Measurements from ENCODE around the gene HAUS3.
"Not testable (repeated sequence)": the region's sequence is repeated elsewhere in the genome, so short reads cannot be mapped to it uniquely, and the experiment has no call there.

HAUS3 gene

DNA sequence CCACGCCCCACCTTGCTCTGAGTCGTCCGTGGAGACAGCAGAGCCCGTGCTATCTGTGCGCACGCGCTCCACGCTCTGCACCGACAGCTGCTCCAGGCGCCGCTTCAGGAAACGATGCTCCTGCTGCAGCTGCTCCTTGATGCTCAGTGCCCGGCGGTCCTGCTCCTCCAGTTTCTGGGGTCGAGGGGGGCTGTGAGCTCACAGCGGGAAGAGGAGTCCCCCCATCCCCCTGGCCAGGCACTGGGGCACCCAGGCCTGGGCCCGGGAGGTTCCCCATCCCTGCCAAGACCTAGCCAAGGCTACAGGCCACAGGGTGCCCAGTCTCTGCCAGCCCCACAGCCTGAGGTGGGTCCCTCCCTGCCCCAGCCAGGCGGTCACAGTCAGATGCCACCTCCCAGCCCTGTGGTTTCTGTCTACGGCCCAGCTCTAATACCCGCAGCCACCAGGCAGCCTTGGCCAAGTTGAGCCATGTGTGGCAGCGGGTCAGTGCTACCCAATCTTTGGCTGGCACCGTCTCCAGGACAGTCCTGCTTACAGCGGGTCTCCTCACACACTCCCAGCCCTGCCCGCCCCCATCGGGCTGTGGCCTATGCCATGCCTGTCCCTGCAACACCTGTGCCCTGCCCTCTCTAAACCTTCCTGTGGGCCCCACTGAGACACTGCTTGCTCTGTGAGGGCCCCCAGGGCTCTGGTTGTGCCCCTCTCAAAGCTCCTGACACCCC lies 9.3 kb upstream of the HAUS3 start:
- peak in 1 of 2 donors; percentile 1 for DNase-seq

DNA sequence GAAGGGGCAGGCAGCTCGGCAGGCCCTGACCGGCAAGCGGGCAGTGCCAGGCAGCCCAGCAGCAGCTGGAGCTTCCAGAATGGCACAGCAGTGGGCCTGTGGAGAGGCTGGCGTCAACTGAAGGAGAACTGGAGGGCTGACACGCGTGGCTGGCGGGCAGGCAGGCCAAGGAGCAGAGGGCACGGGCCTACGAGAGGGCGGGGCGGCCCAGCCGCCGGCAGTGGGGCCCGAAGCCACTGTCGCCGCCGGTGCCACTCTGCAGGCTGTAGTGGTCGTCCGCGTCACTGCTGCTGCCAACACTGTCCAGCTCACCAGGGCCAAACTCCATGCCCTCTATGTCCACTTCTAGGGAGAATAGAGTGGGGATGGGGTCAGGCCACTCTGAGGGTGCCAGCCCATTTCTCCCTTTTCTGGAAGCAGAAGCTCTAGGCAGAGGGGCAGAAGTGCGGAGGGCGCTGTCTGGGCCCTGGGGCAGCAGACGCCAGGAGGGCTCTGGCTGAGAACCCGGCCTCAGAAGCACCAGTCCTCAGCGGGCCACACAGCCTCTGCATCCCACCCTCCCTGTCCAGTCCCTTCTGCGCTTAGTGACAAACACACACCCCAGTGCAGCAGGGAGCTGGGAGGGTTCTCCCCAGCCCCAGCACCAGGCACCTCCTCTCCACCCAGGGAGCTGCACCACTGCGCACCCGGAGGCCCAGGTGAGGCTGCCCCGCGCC lies 8.6 kb upstream of the HAUS3 start:
- peak in 1 of 2 donors; percentile 1 for DNase-seq

- DNase-seq = no peak
These were observed 7.8 kb upstream of the HAUS3 start for GRCh38 chr4:2249526-2250356.

DNA sequence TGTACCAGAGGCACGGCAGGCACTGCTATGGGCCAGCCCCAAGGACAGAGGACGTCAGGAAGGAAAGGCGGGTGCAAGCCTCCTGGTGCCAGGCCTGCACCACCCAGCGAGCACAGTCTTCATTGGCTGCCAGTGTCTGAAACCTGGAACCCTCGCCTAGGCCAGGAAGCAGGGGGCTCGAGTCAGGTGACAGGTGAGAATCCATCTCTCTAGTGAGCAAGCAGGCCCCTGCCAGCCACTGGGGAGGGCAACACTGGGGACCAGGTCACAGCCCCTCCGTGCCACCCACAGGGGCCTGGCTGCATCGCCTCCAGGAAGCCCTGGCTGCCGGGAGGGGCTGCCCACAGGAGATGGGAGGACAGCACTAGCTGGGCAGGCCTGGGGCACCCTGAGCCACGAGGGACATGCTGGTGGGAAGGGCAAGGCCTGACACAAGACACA lies 6.9 kb upstream of the HAUS3 start:
- DNase-seq = no peak

GRCh38 chr4:2248044-2248780 lies 6.3 kb upstream of the HAUS3 start:
- DNase-seq = no peak

DNA sequence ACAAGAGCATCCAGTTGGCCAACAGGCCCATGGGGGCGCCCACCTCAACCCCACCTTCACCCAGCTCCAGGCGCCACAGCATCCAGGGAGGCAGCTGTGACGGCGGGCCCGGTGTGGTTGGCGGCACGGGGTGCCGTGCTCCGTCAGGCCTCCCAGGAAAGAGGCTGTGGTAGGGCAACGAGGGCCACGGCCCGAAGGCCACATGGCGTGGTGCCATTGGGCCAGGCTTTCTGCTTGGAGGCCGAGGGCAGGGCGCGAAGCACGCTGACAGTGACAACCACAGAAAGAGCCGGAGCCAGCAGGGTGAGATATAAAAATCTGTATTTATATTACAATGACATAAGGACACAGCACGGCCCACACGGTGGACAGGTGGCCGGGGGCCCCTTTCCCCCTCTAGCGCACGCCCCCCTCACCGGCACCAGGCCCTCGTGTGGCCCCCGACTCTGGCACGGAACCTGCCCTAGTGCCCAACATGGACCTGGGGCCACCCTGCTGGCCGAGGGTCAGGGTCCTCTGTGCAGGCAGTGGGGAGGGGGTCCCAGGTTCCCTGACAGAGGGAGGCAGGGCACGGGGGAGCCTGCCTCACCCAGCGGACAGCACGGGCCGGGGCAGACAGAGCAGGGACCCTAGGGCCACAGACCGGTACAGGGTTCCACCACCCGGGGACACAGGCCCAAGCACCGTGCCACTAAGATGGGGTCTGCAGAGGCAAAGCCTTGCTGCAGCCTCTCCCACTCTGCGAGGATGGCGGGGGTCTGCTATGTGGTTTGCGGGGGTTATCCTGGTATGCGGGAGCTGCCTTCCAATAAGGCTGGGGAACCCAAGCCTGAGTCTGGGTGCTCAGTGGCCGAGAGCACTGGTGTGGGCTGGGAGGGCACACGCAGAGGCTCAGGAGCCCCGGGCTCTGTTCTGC lies 5.5 kb upstream of the HAUS3 start:
- no peak for DNase-seq

GRCh38 chr4:2246384-2247127 lies 4.6 kb upstream of the HAUS3 start:
- no peak for DNase-seq

GRCh38 chr4:2245787-2246275 lies 3.9 kb upstream of the HAUS3 start:
- no peak for DNase-seq

DNA sequence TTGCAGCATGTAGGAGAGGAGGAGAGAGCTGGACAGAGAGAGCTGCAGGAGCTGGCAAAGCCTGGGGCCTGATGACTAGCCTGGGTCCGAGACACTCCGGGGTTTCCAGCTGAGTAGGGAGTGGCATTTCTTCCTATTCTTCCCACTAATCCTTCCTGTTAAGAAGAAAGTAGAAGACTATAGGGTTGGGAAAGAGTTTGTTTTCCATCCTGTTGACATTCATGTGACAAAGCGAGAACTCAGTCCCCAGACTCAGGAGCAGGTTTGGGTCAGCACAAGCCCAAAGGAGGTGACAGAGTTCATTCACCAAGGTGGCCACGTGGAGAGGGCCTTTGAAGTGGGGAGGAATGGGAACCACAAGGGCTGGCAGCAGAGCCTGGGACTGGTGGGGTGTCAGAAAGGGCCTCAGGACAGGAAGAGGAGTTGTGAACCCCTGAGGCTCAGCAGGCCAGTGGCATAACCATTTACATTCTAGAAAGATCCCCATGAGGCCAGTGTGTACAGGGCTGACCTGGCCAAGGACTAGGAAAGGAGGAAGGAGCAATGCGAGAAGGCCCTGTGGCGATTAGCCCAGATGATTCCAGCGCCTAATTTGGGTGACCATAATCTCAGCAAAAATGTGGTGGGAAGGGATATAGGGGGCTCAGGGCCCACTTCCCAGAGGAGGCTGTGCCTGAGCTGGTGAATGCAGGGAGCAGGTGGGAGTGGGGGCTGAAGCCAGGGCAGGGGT lies 3.3 kb upstream of the HAUS3 start:
- DNase-seq = no peak

GRCh38 chr4:2243681-2244380 lies 1.9 kb upstream of the HAUS3 start:
- DNase-seq = no peak

GRCh38 chr4:2241003-2241402 lies 918 bp downstream of the HAUS3 start:
- DNase-seq = no peak

DNA sequence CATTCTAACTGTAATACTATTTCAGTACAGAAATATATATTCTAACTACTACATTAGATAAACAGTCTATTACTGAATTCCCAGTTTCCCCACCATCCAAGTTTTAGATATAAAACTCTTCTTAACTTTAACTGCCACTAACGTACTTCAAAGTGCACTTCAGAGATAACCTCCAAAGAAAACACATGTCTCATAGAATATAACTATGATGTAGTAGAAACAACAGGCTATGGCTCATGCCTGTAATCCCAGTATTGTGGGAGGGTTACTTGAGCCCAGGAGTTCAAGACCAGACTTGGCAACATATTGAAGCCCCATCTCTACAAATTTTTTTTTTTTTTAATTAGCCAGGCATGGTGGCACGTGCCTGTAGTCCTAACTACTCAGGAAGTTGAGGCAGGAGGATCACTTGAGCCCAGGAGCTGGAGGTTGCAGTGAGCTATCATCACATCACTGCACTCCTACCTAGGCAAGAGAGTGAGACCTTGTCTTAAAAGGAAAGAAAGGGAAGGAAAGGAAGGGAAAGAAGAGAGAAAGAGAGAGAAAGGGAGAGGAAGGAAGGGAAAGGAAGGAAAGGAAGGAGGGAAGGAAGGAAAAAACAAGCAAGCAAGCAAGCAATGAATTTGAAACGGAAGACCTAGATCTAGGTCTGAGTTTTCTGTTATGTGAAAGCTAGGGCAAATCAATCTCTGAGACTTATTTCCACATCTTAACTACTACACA lies 4.8 kb downstream of the HAUS3 start:
- DNase-seq = no peak

GRCh38 chr4:2231082-2231481 lies 10.8 kb downstream of the HAUS3 start:
- no peak for DNase-seq

GRCh38 chr4:2226261-2226660 lies 15.7 kb downstream of the HAUS3 start:
- DNase-seq = no peak

GRCh38 chr4:2222838-2223237 lies 19.1 kb downstream of the HAUS3 start:
- DNase-seq = no peak

DNA sequence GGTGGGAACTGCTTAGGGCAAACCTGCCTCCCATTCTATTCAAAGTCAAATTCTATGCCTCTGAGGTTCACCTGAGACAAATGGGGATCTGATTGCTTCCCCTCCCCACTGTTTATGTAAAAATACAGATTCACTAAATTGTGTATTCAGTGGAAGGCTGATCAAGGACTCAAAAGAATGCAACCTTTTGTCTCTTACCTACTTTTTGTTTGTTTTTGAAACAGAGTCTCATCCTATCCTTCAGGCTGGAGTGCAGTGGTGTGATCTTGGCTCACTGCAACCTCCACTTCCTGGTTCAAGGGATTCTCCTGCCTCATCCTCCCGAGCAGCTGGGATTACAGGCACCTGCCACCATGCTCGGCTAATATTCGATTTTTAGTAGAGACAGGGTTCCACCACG lies 20.5 kb downstream of the HAUS3 start:
- not testable (repeated sequence) for DNase-seq

GRCh38 chr4:2220016-2220630 lies 21.8 kb downstream of the HAUS3 start:
- DNase-seq = peak; percentile 76 to 86

- DNase-seq = no peak
These were observed 22.6 kb downstream of the HAUS3 start for GRCh38 chr4:2219233-2219760.

Data from activated CD4-positive, alpha-beta T cell treated with anti-CD3 and anti-CD28 coated beads for 4 hours (primary cell).